IPS DF 4.7 (cell line): ENCODE data around the gene CD58.
"Not testable (repeated sequence)": the region's sequence is repeated elsewhere in the genome, so short reads cannot be mapped to it uniquely, and the experiment has no call there.

ENCODE experiments used
- DNase-seq: peaks from one replicate; pipeline ENCODE4 v3.0.0-alpha.2; 2013; ENCODE audit warnings: low spot score; ENCODE audit errors: extremely low read depth

CD58 gene

DNA sequence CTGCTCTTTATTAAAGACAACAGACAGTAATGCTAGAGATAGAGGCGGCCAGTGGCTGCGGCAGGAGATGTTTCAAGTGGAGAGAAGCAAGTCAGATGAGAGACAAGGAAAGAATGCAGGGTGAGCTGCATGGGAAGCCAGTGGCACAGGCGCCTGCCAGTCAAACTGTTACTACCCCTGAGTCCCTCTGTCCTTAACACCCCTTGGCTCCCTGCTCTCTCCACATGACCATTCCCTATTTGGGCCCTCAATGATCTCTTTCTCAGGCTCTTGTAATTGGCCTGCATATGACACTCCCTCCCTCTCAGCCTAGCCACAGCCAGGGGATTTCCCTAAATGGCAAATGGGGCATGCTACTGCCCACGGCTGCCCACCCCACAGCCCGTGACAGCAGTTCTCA, 22.6 kb upstream of the CD58 start:
- not testable (repeated sequence) for DNase-seq

DNA sequence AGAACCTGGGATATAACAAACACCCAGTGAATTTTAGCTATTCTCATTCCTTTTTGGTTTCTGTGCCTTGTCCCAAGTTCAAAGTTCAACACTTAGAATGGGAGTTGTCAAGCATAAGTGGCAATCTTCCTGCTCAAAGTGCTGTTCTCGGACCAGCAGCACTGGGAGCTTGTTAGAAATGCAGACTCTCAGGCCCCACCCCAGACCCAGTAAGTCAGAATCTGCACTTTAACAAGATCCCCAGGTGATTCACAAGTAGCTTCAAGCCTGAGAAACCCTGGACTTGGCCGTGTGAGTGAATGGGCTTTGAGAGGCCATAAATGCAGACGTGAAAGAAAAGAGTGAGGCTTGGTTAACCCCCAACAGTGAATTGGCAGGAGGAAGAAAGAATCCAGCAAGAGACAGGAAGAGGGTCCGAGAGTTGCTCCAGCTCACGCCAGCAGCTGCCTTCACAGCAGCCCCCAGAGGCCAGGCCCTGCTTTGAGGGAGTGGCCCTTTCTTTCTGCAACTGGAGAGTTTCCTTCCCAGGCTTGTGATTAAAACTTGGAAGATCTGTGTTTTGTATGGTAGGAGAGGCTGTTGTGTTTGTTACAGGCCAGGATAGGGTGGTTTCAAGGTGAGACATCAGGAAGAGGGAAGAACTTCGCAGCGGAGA, 21.3 kb upstream of the CD58 start:
- not testable (repeated sequence) for DNase-seq

DNA sequence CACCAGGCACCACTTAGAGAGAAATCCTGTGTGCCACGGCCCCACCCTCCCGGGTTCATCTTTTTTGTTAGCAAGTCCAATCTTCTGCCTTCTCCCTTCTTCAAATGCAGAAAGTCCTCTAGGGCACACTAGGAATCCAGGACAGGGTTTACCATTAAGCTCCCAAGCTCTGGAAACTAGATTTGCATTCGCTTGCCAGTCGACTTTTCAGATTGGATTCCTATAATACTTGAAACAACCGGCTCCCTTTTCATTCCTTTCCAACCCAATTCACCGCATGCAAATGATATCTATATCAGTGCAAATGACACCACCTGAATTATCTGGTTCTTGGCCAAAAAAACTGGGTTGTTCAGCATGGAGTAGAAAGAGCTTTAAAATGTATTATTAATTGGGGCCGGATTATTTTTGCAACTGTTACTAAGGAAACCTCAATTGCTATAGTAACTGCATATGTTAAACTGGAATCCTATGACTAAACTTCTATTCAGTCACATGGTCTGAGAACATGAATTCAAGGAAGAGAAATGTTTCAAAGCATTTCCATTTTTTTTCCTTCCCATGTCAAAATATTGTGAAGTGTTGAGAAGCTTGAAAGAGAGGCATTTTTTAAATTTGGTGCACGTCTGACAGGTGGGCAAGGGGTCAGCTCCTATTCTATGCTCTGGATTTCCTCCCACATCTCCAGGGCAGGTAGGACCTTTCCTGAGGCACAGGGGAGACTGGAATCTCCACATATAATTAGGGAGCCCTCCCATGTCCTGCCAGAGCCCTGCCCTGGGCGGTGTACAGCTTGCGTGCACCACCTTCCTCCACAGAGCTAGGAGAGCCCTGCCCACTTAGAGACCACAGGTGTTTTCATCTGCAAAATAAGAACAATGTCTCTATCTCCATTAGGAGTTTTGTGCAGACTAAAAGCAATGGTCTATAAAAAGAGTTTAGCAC, 20.5 kb upstream of the CD58 start:
- DNase-seq: not testable (repeated sequence)

DNA sequence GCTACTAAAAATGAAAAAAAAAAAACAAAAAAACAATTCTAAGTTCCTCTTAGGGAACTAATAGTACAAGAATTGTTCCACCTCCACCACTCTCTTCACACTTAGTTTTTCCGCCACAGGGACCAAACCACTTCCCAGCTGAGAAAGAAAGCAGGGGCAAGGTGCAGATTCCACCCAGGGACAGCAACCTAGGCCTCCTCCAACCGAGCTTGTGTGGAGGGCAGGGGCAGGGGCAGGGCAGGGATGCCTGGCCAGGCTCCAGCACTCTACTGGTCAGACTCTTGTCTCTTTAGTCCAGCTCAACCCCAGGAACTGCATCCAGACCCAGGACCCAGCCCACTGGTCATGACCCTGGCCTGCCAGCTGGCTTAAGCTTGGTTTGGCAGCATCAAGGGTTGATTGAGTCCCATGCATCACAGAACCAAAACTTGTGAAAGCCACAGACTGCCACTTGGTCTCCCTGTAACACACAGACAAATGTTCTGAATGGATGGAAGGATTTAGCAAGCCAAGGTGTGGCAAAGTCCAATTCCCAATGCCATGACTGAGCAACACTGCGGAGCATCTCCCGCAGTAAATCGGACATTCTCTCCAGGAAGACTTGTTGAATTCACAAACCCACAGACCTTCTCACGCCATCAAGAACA, 19.7 kb upstream of the CD58 start:
- DNase-seq: not testable (repeated sequence)

- DNase-seq: not testable (repeated sequence)
Observed at GRCh38 chr1:116589101-116589735, 18.4 kb upstream of the CD58 start.

- no peak for DNase-seq
Observed at GRCh38 chr1:116587501-116588227, 16.8 kb upstream of the CD58 start.

- DNase-seq: no peak
Observed at GRCh38 chr1:116586741-116587143, 15.9 kb upstream of the CD58 start.

DNA sequence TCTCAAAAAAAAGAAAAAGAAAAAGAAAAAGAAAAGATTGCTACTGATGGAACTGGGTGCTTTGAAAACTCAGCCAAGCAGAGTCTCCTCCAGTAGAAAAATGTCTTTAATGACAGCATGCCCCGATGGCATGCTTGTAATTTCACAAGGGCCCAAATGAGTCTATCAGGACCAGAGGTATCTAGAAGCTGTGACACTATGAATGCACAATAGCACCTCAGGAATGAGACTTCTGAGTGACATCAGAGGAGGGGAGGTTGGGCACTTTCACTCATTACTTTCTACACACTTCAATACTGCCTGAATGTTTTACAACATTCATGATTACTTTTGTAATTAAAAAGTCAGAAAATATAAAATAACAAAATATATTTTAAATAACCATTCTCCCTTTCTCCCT, 15.1 kb upstream of the CD58 start:
- DNase-seq: no peak

DNA sequence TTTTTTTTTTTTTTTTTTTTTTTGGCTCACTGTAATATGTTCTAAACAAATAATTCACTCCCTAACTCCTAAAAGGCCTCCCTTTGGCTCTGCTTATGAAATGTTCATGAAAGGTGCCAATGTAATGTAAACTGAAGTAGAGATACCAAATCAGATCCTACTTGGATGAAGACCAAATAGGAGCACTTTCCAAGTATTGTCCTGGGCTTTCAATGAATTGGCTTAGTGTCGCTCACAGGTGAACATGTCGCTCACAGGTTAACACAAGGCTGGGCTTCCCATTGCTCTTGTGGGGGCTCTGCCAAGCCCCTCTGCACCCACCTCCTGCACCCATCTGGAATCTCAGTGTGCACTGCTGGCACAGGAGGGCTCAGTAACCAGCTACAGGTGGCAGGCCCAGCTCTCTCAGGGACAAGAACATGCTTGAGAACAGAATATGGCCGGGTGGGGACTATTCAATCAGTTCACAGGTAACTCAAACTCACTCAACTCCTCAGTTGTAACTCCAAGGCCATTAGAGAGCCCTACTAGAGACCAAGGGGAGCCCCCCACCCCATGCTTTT, 10.6 kb upstream of the CD58 start:
- DNase-seq: no peak

DNA sequence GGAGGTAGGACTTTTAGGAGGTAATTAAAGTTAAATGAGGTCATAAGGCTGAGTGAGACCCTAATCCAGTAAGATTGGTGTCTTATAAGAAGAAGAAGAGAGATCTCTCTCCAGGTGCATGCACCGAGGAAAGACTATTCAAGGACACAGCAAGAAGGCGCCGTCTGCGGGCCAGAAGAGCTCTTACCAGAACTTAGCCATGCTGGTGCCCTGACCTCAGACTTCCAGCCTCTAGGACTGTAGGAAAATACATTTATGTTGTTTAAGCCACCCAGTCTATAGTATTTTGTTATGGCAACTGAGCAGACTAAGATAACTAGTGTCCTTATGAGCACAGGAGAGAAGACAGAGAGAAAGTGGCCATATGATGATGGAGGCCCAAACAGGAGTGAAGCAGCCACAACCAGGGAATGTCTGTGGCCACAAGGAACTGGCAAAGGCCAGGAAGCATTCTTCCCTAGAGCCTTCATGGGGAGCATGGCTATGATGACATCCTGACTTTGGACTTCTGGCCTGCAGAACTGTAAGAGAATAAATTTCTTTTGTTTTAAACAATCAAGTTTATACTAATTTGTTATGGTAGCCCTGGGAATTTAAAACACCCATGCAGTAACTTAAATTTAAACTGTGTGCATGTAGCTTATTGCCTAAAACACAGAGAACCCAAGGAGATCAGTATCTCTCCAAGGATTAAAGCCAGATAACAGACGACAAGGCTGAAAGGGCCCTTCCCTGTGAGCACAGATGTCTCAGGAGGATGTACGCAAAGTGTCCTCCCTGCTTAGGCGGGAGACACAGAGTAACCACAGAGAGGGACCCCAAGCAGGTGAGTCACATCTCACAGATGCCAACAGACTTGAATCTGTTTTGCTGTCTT, 9.9 kb upstream of the CD58 start:
- no peak for DNase-seq

- DNase-seq: no peak
Observed at GRCh38 chr1:116579259-116579875, 8.5 kb upstream of the CD58 start.

DNA sequence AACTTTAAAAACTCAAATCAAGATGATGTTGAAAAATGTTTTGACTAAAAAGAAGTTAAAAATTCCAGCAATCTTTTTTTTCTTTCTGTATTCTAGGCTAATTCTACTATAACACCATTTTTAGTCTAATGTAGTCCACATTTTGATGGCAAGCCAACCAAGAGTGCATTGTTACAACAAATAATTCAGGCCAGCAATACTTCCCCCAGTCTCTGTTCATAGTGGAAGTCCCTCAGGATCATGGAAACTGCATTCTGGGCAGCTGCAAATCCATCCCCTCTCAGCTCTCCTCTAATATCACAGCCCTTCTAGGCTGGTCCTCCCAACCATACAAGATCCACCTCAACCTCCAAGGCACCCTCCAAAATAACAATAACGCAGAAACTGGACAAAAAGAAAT, 7.8 kb upstream of the CD58 start:
- DNase-seq: no peak

GRCh38 chr1:116577759-116578314, 7.0 kb upstream of the CD58 start:
- DNase-seq: no peak

GRCh38 chr1:116574581-116575291, 3.9 kb upstream of the CD58 start:
- DNase-seq: no peak

DNA sequence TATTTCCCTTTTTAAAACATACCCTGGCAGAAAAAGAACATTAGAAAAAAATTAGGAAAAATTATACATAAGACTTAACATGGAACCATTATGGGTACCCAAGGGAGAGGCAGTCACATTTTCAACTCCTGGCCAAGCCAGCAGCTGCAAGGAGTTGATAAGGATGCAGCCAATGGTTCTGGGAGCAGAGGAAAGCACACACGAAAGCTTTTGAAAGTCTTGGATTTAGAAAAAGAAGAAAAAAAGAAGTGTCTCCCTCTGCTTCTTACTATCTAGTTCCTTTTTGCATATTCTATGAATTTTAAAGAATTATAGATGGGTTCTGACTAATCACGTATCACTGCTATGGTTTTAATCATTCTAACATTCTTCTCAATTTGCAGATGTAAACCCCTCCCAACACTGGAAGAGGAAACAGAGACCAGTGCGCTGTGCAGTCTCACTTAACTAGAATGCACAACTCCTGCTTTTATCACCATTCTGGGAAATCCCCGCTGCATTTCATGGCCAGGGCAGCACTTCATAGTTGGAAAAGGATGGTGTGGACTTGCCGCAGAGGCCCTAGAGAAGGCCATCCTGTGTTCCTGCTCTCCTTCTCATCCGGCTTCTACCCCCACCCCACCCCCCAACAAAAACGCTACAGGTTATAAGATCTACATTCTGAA, 2.7 kb upstream of the CD58 start:
- DNase-seq: no peak

- no peak for DNase-seq
Observed at GRCh38 chr1:116572771-116573430, 2.1 kb upstream of the CD58 start.

DNA sequence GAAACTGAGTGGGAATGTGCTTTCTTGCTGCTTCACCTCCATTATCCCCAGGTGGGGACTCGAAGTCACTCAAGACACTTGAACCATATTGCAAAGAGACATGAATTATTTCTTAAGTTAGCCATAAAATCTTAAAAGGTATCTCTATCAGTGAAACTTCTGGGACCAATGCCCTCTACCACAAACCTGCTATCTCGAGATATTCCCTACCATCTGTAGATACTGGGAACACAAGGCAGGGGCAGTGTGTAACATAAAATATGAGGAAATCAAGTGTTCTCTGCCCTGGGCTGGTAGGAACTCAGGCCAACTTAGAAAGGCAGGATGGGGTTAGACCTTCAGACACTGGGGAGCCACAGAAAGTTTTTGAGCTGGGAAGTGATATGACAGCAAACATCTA, 1.3 kb upstream of the CD58 start:
- no peak for DNase-seq
